ENCODE results near the gene VTI1A.

The VTI1A gene

DNA sequence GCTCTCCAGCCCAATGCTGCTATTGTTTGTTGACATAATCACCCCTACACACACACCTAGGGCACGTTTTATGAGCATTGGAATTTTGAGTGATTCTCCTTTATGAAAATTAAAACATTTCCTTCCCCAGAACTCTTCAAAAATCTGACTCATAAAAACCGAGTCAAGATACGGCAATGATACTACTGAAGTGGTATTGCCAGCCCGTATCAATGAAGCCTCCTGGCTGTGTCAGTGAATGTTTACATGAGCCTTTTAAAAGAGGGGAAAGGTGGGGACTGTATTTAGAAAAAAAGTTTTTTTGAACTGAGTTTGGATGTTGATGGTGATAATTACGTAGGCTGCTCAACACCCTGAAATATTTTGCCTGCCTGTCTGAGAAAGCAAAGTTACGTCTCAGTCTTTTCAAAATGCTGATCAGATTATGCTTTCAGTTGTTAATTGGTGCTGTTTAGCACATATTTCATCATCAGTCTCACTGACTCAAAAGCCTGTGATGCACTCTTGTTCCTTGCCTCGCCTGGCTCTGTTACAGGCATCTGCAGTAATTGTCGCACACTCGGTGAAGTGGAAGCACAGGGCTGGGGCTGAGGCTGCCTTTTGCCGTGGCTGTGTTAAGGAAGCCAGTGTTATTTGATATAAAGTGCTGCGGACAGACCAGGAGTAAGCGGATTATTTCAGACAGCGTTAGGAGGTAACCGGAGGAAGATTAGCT lies 345.6 kb downstream of the VTI1A start:
- no peak for DNase-seq

DNA sequence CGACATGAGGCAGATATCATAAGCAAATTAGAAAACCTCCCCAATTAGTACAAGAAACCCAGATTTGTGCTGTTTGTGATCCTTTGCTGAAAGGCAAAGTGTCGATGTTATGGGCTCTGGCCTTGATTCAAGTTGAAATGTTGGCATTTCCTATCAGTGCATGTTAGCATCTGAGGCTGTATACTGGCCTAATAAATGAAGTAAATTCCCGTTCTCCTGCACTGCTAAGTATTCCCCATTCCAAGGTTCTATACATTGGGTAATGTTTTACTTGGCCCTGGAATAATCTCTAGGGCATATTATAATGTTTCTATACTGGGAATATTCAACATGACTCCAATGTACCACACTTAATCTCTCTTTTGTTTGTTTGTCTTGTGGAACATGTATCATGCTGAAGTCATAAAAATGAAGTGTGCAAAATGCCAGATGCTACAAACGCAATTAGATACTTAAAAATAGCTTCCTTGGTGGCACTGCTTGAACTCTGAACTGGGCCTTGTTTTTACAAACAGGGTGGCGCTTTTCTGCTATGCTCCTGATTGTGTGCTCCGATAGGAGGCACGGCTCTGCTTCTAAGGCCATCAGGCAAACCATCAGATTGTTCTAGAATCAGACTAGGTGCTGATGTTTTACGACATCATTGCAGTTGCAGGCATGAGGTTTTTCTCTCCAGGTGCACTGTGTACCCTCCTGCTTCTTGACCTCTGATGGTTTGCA lies 346.3 kb downstream of the VTI1A start:
- DNase-seq, result no peak

DNA sequence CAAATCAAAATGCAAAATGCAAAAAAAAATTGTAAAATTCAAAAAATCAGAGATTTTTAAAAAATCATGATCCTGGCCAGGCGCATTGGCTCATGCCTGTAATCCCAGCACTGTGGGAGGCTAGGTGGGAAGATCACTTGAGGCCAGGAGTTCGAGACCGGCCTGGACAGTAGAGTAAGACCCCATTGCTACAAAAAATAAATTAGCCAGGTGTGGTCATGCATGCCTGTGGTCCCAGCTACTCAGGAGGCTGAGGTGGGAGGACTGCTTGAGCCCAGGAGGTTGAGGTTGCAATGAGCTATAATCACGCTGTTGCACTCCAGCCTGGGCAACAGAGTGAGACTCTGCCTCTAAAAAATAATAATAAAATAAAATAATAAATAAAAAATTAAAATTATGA lies 347.2 kb downstream of the VTI1A start:
- DNase-seq, result no peak

DNA sequence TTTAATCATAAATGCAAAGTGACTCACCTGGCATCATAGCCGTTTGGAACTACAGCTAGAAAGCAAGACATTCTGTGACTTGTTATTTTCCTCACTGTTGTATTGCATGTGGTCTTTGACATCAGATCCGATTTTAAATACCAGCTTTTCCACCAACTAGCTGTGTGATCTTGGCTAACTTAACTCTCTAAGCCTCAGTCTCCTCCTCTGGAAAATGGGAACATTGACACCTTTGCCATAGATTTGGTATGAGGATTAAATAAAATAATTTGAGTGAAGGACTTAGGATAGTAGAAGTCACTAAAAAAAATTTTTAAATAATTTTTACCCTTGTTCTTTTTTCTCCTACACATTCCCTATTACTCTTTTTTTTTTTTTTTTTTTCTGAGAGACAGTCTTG lies 348.1 kb downstream of the VTI1A start:
- DNase-seq, result no peak

DNA sequence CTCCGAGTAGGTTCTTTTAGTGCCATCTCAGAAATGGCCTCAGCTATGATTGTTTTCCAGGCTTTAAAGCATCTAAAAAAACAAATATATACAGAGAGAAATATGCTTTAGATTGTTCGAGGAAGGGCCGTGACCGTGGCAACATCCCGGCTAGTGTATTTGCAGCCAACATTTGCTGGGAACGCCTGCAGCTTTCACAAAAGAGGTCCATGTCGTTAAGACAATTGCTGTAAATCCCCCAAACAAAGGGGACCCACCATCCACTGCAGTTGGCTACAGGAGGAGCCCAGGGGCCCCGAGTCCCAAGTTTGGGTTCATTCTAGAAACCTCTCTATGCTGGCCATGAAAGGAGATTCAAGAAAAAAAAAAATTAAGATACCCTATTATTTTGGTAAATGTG lies 350.2 kb downstream of the VTI1A start:
- DNase-seq, result no peak

DNA sequence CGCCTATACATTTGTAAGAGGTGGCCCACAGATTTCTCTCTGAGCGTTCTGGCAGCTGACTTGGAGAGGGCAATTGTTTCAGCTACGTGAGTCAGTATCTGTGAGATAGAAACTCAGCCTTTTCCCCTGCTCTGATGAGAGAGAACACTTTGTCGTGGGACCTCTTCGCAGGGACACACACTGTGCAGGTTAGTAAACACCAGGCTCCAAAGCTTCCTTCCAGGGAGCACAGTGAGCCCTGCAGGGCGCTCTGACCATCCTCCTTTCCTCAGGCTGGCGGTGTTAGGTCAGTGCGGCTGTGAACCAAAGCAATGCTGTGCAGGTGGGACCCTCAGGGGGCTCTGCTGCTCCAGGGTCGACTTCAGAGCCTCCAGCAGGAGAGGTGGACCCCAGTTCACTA lies 350.8 kb downstream of the VTI1A start:
- DNase-seq, result no peak

DNA sequence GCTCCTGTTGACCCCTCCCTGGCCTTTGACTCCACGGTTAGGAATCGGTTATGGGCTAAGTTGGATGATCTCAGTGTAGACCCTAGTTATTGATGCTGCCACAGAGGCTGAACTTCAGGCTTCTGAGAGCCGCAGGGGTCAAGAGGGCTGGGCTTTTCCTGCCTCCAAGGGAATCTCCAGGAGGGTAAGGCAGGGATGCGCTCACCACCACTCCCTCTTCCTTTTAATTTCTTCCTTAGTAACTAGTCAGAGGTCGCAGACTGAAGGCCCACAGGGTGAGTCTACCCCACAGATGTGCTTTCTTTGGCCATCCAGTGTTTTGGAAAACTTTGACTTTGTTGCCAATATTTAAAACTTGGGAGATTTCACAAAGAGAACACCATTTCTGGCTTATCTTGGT lies 352.0 kb downstream of the VTI1A start:
- DNase-seq, result no peak

DNA sequence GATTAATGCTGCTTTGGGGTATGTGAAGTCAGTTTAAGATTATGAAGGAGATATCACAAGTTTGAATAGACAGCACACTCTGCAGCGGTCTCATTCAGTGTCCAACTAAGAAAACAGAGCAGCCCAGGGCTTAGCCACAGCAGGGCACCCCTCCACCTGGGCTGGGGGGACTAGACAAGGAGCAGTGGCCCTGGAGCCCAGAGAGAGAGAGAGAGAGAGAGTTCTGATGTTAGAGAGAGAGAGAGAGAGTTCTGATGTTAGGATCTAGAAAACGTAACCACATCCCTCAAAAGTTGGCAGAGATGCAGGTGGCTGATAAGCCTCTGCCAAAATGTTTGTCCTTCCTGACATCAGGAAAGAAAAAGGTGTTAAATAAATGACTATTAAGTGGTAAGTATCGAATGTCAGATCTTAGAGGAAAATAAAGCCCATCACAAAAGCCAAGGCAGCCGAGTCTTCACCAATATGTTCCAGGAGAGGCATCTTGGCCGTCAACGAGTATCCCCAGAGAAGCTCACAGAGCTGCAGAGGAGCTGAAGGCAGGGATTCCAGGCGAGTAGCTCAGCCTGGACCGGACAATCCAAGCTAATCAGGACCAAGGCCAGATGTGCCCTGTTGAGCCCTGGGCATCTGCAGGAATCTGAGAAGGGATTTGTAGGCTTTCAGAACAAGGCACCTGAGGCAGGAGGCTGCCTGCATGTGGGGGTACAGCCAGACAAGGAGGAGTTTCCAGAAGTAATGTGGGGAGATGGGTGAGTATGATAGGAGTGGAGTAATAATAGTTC lies 352.9 kb downstream of the VTI1A start:
- no peak for DNase-seq

DNA sequence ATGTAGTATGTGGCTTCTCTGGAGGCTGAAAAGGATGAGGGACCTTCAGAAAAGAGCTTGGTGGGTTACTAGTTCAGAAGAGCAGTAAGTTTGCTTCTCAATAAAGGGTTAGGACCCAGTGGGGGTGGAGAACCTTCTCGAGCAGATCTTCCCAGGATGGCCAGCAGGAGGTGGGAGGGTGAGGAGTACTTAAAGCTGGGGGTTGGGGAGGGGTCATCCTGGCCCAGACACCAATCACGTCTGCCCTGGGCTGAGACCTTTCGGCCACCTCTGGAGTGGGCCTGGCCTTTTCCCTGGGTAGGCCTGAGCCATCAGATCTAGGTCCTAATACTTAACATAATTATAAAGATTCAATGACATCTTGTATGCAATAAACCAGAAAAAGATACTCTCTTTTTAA lies 354.0 kb downstream of the VTI1A start:
- DNase-seq, result no peak

DNA sequence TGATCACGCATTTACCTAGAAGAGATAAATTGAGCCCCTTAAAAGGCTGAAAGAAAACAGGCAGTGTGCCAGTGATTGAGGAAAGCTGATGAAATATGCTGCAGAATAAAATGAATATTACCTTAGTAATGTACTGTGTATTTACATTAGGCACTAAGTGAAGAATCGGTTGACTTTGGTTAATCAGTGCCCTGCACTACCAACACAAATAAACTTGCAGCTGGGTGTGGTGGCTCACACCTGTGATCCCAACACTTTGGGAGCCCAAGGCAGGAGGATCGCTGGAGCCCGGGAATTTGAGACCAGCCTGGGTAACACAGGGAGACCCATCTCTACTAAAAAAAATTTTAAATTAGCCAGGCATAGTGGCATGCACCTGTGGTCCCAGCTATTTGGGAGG lies 354.7 kb downstream of the VTI1A start:
- DNase-seq, result no peak

DNA sequence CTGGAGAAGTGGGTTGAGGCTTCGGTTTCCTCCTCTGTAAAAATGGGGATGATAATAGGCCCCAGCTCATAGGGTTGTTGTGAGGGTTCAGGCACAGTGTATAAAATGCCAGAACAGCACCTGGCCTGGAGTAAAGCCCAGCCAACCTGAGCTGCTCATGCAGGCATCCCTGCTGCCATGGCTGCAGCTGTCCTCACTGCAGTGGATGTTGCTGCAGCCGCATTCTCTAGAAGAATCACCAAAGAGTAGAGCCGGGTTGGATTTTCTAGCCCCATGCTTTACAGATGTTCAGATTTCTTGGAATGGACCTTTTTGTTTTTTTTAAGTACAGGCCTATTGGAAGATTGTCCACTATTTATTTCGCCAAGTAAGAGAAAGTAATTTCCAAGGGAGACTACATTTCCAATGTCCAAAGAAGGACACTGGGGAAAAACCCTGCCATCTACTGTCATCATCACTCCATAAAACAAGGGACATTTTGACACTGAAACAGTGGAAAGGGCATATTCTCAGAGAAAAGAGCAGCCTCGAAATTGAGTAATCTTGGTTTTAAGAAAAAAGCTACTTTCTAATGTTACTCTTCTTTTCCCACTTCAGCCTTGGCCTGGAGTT lies 355.5 kb downstream of the VTI1A start:
- no peak for DNase-seq

DNA sequence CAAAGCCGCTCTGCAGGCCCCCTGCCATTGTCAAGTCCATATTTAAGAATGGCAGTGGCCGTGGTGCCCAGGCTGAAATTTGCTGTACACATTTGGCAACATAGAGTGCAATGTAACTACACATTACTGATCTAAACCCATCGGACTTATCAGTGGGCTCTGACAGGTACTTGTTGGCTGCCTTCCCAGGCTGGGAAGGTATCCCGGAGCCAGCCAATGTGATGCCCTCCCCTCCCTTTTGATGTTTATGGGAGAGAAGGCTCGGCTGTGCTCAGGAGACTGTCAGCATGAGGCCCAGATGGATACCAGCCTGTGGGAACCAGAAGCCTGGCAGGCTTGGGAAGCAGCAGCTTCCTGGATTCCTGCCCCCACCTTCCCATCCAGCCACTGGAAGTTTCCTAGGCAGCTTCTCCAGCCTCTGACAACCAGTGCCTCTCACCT lies 357.0 kb downstream of the VTI1A start:
- DNase-seq, result no peak

DNA sequence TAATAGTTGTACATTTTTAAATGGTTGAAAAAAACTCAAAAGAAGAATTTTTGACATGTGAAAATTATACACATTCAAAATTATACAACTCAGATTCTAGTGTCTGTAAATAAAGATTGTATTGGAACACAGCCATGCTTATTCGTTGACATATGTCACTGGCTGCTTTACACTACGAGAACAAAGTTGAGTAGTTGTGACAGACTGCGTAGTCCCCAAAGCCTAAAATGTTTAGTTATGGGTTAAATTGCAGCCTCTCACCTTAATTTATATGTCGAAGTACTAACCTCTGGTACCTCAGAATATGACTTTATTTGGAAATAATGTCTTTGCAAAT lies 358.2 kb downstream of the VTI1A start:
- DNase-seq, result no peak

DNA sequence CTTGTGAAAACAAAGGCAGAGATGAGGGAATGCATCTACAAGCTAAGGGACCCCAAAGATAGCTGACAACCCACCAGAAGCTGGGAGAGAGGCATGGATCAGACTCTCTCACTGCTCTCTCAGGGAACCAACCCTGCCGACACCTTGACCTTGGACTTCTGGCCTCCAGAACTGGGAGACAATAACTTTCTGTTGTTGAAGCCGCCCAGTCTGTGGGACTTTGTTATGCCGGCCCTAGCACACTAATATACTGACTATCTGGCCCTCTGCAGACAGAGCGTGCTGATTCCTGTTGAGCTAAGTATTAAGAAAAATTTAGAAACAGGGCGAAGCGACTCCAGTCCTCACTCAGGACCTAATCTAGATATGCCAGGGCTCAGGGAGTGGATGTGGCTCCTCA lies 358.7 kb downstream of the VTI1A start:
- DNase-seq, result no peak

DNA sequence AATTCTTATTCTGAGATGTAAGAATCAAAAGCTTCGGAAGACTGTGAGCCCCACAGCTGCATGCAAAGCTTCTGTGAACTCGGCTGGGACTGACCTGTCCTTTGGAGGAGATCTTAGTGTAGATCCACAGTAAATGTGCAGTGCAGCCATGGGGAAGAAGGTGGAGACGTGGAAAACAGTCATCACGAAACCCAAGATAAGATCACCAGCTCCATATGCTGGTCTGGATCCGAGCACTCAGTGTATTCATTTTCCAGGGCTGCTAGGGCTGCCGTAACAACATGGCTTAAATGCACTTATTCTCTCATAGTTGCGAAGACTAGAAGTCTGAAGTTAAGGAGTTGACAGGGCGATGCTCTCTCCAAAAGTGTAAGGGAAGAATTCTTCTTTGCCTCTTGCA lies 360.0 kb downstream of the VTI1A start:
- DNase-seq, result no peak

DNA sequence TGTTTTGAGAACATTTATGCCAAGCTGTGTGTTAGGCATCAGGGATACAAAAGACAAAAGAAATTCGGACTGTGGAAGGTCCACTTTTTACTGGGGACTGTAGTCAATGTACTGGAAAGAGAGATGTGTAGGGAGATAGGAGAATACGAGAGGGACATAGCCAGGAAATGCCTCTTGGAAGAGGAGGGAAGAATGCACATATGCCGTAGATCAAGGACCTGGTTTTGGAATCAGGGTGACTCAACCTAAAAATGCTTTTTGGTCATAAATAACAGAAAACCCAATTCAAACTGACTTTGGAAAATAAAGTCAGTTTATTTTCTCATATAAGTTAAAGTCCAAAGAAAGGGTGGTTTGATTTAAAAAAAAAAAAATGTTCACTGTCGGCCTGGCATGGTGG lies 362.7 kb downstream of the VTI1A start:
- no peak for DNase-seq

DNA sequence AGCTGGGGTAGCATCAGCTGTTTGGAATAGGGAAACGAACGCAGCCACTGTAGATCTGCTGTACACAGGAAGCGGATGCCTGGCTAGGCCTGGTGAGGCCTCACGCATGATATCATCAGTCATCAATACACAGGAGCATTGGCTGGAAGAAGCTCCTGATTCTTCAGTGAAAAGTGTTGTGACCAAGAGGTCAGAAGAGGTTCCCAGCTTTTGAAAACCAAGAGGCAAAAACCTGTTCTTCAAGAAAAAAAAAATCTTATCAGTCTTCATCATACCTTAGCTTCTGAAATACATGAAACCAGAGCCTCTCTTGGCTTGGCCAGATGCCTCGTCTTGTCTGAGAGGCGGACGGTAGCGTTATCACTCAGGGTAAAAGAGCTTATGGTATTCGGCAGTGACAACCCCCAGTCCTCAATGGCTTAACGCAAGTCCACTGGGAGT lies 363.7 kb downstream of the VTI1A start:
- DNase-seq, result no peak

DNA sequence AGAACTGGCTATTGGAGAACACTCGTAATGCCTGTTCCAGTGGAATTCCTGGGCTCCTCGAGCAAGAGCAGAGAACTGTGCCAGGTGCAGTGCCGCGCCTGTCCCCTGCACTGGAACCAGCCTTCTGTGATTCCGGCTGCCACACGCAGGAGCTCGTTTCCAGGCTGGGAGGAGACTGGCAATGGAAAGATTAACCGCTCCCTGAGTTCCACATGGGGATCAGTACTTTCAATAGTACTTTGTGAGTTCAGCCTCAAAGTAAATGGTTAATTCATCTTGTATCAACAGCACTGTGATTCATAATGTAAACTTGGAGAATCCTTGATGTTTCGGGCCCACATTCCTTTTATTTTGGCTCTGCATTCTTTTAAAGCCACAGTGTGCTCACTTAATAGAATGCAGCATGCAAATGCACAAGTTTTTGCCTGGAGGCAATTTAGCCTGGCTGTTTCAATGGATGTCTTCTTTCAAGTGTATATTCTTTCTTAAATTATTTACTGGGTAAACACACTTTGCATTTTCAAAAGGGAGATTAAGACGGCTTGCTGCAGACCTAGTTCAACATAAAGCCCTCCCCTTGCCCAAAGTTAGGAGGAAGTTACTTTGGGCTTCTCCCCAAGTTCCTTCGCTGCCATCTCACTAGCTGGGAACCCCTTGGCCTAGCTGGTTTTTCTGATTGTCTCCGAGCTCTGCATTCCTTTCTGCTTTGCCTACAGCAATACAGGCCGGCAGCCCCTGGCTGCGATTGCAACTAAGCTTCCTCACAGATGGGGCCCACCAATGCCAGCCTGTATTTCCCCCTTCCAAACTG lies 364.9 kb downstream of the VTI1A start:
- no peak for DNase-seq

DNA sequence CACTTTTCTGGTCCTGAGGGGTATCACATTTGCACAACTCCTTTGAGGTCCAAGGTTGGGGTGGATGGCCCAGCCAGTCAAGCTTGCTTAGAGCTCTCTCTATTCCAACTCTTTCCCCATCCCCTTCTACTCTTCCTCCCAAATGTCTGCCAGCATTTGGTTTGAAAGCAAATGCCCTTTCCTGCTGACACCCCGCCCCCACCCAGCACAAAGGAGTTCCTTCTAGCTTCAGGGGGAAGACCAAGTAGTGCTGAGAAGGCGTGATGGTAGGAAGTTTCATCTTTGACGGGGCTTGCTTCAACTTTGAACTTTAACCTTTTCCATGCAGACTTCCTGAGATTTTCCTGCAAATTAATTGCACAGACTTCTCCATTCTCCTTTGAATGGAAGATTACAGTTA lies 365.6 kb downstream of the VTI1A start:
- DNase-seq, result no peak

DNA sequence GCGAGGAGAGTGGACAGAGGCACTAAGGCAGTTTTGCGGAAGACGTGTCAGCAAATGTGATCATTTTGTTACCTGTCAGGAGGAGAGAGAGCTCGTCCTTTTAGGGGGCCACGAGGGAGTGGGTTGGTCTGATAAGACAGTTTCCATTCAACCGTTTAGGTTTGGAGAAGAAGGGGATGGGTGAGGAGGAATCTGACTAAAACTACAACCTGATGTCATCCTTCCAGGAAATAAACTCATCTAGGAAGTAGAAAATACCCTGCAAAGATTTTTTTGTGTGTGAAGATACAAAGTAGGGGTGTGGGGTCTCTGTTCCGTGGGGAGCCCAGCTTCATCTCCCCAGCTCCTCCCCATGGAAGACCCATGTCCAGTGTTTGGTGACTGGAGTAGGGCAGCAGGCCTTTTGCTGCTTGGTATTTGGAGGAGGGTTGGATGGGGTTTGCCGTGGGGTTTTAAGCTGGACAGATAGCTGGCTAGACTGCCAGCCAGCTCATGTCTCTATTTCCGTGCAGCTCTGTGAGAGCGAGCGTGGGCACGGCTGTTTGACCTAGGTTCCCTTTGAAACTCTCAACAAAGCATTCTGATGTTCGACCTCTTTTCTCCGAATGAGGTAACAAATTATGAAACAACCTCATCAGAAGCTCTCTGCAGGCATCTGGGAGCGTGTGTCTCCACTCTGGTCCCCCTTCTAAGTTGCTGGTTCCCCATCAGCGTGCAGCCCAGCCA lies 367.0 kb downstream of the VTI1A start:
- no peak for DNase-seq

DNA sequence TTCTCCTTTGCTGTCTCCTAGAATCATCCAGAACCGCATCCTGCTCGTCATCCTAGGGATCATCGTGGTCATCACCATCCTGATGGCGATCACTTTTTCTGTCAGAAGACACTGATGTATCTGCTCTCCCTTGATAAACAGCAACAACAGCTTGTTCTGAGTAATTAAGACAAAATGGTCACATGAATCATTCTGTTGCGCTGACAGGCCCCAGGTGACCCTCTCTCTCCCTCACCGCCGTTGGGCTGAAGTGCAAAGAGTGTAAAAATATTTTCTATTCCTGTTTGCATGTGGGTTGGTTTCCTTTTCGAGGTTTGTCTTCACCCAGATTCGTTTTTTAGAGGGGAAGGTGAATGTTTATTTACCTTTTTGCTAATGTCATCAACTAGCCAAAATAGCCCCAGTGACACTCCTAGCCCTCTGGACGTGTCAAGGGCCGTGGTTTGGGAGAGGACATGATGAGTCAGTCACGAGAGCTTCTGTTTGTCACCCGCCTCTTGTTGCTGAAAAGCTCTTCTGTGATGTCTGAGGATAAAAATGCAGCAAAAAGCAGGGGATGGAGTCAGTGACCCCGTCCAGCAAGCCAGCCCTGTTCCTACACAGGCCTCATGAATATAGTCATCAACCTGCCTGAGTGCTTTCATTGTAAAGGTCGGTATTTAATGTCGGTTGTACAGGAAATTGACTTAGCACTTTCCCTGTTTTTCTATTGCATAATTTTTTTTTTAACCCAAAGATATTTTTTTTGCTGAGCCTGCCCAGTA lies 368.4 kb downstream of the VTI1A start:
- DNase-seq, result no peak
